Measurements from ENCODE around the gene IL4I1. TPM values are rescaled to one million over a fixed set of nuclear protein-coding genes. Genes with fewer than 3 reads are reported as not detected.

The IL4I1 gene
- polyA plus RNA-seq, 1 of the 3 experiments (the other 2 are of a cell fraction) = 0.35 TPM

- no peak overlapping the region for H3K9ac ChIP-seq
- no peak for TF ChIP-seq YY1 (IDR thresholded peaks at IDR 0.05; ENCODE audit: low read depth)
- TF ChIP-seq RXRA (IDR thresholded peaks at IDR 0.05; ENCODE audit: borderline replicate concordance, low read depth) = no peak
- no peak for TF ChIP-seq ELF1 (IDR thresholded peaks at IDR 0.05)
- no peak for TF ChIP-seq RFX5 (IDR thresholded peaks at IDR 0.05; ENCODE audit: low read length)
- H3K79me2 ChIP-seq (ENCODE audit: insufficient read depth) = peaks cover 17% of the 10 kb centered on the region; the same call in 1 of the 2 replicates
- H2AFZ ChIP-seq (ENCODE audit: low read depth) = no peak overlapping the region
- H3K9me2 ChIP-seq = no peaks in the 10 kb centered on the region
- no peaks in the 10 kb centered on the region for H3K9me3 ChIP-seq
- 92% methylated on average over 2 of the region's 5 CpGs for WGBS (ENCODE audit: low lambda C conversion rate)
- H3K4me1 ChIP-seq (ENCODE audit: control insufficient read depth in 1 of 2, insufficient read depth in 2 of 2, low read depth in 1 of 2, low read length in 1 of 2) = no peaks in the 10 kb centered on the region
- CTCF ChIA-PET = interaction anchor here (0.9 to 1.1 kb wide), 3 partner anchors 12 to 28 kb away, joined by 3 to 4 read pairs (median 3); partner anchors contain the start of genes ATF5 and NUP62
- H3F3A ChIP-seq (replicated peaks; ENCODE audit: insufficient read depth) = no peaks in the 10 kb centered on the region
- no peaks in the 10 kb centered on the region for H3K27me3 ChIP-seq (ENCODE audit: insufficient read depth)
- no peak for DNase-seq
- H3K4me2 ChIP-seq = no peak overlapping the region
- H3K27ac ChIP-seq (ENCODE audit: low read depth in 2 of 2, low read length in 1 of 2) = no peak overlapping the region
- H3K4me3 ChIP-seq (ENCODE audit: low read depth in 2 of 2, low read length in 1 of 2) = no peak overlapping the region
- POLR2A ChIA-PET = no interaction called here
- H3K36me3 ChIP-seq (replicated peaks in 1 of 2; ENCODE audit: control insufficient read depth in 1 of 2, insufficient read depth in 2 of 2, low read length in 1 of 2) = peaks cover 8 to 23% of the 10 kb centered on the region in 2 experiments
- H4K20me1 ChIP-seq (ENCODE audit: insufficient read depth) = peaks cover 9% of the 10 kb centered on the region; the same call in 1 of the 2 replicates
These were observed 13.5 kb upstream of the IL4I1 start for GRCh38 chr19:49910179-49910578.

GRCh38 chr19:49908480-49909420 is 12.1 kb upstream of the IL4I1 start:
- peaks cover 4 to 20% of the 10 kb centered on the region in 2 experiments for H3K36me3 ChIP-seq (replicated peaks in 1 of 2; ENCODE audit: control insufficient read depth in 1 of 2, insufficient read depth in 2 of 2, low read length in 1 of 2)
- no peak for DNase-seq
- no peaks in the 10 kb centered on the region for H3K9me3 ChIP-seq
- no peak overlapping the region for H2AFZ ChIP-seq (ENCODE audit: low read depth)
- no peaks in the 10 kb centered on the region for H3K27me3 ChIP-seq (ENCODE audit: insufficient read depth)
- no peak overlapping the region for H3K4me2 ChIP-seq
- no peak overlapping the region for H3K27ac ChIP-seq (ENCODE audit: low read depth in 2 of 2, low read length in 1 of 2)
- ChIA-PET POLR2A (interaction anchor here (1.0 to 1.2 kb wide), 2 partner anchors 11 to 21 kb away, joined by 3 read pairs; partner anchors contain the start of genes ATF5 and NUP62), CTCF (interaction anchor here (0.8 kb wide), 1 partner anchor 18 kb away, joined by 3 read pairs; no protein-coding TSS in a partner anchor)
- 96% methylated on average over 35 of the region's 37 CpGs for whole genome bisulfite sequencing (ENCODE audit: low lambda C conversion rate)
- H3K4me3 ChIP-seq (ENCODE audit: low read depth in 2 of 2, low read length in 1 of 2) = no peak overlapping the region
- H3K9ac ChIP-seq = no peak overlapping the region
- peaks cover 11% of the 10 kb centered on the region; the same call in 1 of the 2 replicates for H3K79me2 ChIP-seq (ENCODE audit: insufficient read depth)
- H4K20me1 ChIP-seq (ENCODE audit: insufficient read depth) = peaks cover 4% of the 10 kb centered on the region; the same call in 1 of the 2 replicates
- H3F3A ChIP-seq (replicated peaks; ENCODE audit: insufficient read depth) = peaks cover 4% of the 10 kb centered on the region
- H3K9me2 ChIP-seq = no peaks in the 10 kb centered on the region
- TF ChIP-seq, protein P1, sequence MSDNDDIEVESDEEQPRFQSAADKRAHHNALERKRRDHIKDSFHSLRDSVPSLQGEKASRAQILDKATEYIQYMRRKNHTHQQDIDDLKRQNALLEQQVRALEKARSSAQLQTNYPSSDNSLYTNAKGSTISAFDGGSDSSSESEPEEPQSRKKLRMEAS (IDR thresholded peaks at IDR 0.05; ENCODE audit: low read depth) = no peak
- TF ChIP-seq, protein P2, sequence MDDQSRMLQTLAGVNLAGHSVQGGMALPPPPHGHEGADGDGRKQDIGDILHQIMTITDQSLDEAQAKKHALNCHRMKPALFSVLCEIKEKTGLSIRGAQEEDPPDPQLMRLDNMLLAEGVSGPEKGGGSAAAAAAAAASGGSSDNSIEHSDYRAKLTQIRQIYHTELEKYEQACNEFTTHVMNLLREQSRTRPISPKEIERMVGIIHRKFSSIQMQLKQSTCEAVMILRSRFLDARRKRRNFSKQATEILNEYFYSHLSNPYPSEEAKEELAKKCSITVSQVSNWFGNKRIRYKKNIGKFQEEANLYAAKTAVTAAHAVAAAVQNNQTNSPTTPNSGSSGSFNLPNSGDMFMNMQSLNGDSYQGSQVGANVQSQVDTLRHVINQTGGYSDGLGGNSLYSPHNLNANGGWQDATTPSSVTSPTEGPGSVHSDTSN (IDR thresholded peaks at IDR 0.05) = no peak
- no peak for TF ChIP-seq FOXM1 (IDR thresholded peaks at IDR 0.05; ENCODE audit: low read depth)
- TF ChIP-seq, protein P3, sequence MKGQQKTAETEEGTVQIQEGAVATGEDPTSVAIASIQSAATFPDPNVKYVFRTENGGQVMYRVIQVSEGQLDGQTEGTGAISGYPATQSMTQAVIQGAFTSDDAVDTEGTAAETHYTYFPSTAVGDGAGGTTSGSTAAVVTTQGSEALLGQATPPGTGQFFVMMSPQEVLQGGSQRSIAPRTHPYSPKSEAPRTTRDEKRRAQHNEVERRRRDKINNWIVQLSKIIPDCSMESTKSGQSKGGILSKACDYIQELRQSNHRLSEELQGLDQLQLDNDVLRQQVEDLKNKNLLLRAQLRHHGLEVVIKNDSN (IDR thresholded peaks at IDR 0.05; ENCODE audit: borderline replicate concordance, low read depth) = no peak
- TF ChIP-seq IRF3 (IDR thresholded peaks at IDR 0.05; ENCODE audit: low read depth, low read length) = no peak
- TF ChIP-seq RAD21 (IDR thresholded peaks at IDR 0.05; ENCODE audit: low read length) = no peak
- no peak for TF ChIP-seq RXRA (IDR thresholded peaks at IDR 0.05; ENCODE audit: borderline replicate concordance, low read depth)
- TF ChIP-seq SIN3A (IDR thresholded peaks at IDR 0.05; ENCODE audit: borderline replicate concordance, low read depth, low read length) = no peak
- TF ChIP-seq POLR2AphosphoS5 (IDR thresholded peaks at IDR 0.05; ENCODE audit: low read depth, low read length) = no peak
- TF ChIP-seq CTCF (IDR thresholded peaks at IDR 0.05) = no peak
- TF ChIP-seq NRF1 (IDR thresholded peaks at IDR 0.05; ENCODE audit: low read depth, low read length) = no peak
- TF ChIP-seq TAF1 (IDR thresholded peaks at IDR 0.05; ENCODE audit: borderline replicate concordance, low read depth, low read length) = no peak
- TF ChIP-seq CHD2 (IDR thresholded peaks at IDR 0.05; ENCODE audit: low read length, partially characterized antibody) = no peak
- TF ChIP-seq MXI1 (IDR thresholded peaks at IDR 0.05; ENCODE audit: low read depth, low read length) = no peak
- TF ChIP-seq NFIC (IDR thresholded peaks at IDR 0.05; ENCODE audit: borderline replicate concordance) = no peak
- no peaks in the 10 kb centered on the region for H3K4me1 ChIP-seq (ENCODE audit: control insufficient read depth in 1 of 2, insufficient read depth in 2 of 2, low read depth in 1 of 2, low read length in 1 of 2)
